Measurements from ENCODE around the gene KLHL29. TPM values are rescaled to one million over a fixed set of nuclear protein-coding genes. Genes with fewer than 3 reads are reported as not detected.

Gene KLHL29
- polyA plus RNA-seq, 1 donor from 2014 or later, result 42.4 TPM

- TF ChIP-seq EP300 (conservative IDR thresholded peaks at IDR 0.05; ENCODE audit: poor library complexity, severe bottlenecking), result no peak
- TF ChIP-seq RAD21 (conservative IDR thresholded peaks at IDR 0.05), result no peak
- TF ChIP-seq CTCF (IDR thresholded peaks at IDR 0.05; ENCODE audit: poor library complexity, severe bottlenecking), result no peak
- no peak for TF ChIP-seq POLR2AphosphoS5 (IDR thresholded peaks at IDR 0.05)
- TF ChIP-seq SMC3 (conservative IDR thresholded peaks at IDR 0.05; ENCODE audit: poor library complexity), result no peak
- no peak for TF ChIP-seq EZH2 (IDR thresholded peaks at IDR 0.05; ENCODE audit: borderline replicate concordance, insufficient read depth, low read length, poor library complexity, severe bottlenecking)
- no peak for TF ChIP-seq REST (IDR thresholded peaks at IDR 0.05; ENCODE audit: borderline replicate concordance)
- TF ChIP-seq MXI1 (conservative IDR thresholded peaks at IDR 0.05; ENCODE audit: poor library complexity, severe bottlenecking), result no peak
These were observed 288.1 kb downstream of the KLHL29 start for GRCh38 chr2:23673082-23673481.

GRCh38 chr2:23673830-23674679 is 289.1 kb downstream of the KLHL29 start:
- H3K9me3 ChIP-seq (ENCODE audit: low read length), result no peaks in the 10 kb centered on the region
- H3F3A ChIP-seq (ENCODE audit: insufficient read depth, low read length, poor library complexity, severe bottlenecking), result no peaks in the 10 kb centered on the region
- peaks cover 5% of the 10 kb centered on the region for H3K36me3 ChIP-seq (ENCODE audit: insufficient read depth, low read length)
- no peaks in the 10 kb centered on the region for H3K9me2 ChIP-seq (ENCODE audit: insufficient read depth, low read length)
- H3K27ac ChIP-seq (ENCODE audit: low read length), result no peak overlapping the region
- no peak overlapping the region for H3K4me2 ChIP-seq (ENCODE audit: low read length)
- H3K27me3 ChIP-seq (ENCODE audit: insufficient read depth, low read depth, low read length), result no peaks in the 10 kb centered on the region
- no peak overlapping the region for H3K9ac ChIP-seq (ENCODE audit: low read length)
- H3K4me3 ChIP-seq (ENCODE audit: low read length), result no peak overlapping the region
- no peaks in the 10 kb centered on the region for H3K79me2 ChIP-seq (replicated peaks; ENCODE audit: insufficient read depth, low read length)
- TF ChIP-seq EZH2 (IDR thresholded peaks at IDR 0.05; ENCODE audit: borderline replicate concordance, insufficient read depth, low read length, poor library complexity, severe bottlenecking), result no peak
- no peak for TF ChIP-seq EP300 (conservative IDR thresholded peaks at IDR 0.05; ENCODE audit: poor library complexity, severe bottlenecking)
- no peak for TF ChIP-seq POLR2AphosphoS5 (IDR thresholded peaks at IDR 0.05)
- no peak for TF ChIP-seq REST (IDR thresholded peaks at IDR 0.05; ENCODE audit: borderline replicate concordance)
- TF ChIP-seq CTCF (IDR thresholded peaks at IDR 0.05; ENCODE audit: poor library complexity, severe bottlenecking), result no peak
- no peak for TF ChIP-seq TAF1 (IDR thresholded peaks at IDR 0.05; ENCODE audit: low read depth)
- TF ChIP-seq RAD21 (conservative IDR thresholded peaks at IDR 0.05), result no peak
- TF ChIP-seq MXI1 (conservative IDR thresholded peaks at IDR 0.05; ENCODE audit: poor library complexity, severe bottlenecking), result no peak
- no peaks in the 10 kb centered on the region for H4K20me1 ChIP-seq (ENCODE audit: insufficient read depth)
- no peak overlapping the region for H2AFZ ChIP-seq (ENCODE audit: low read depth, low read length)

More at GRCh38 chr2:23673082-23673481, 288.1 kb downstream of the KLHL29 start:
- no peaks in the 10 kb centered on the region for H4K20me1 ChIP-seq (ENCODE audit: insufficient read depth)
- no peaks in the 10 kb centered on the region for H3K27me3 ChIP-seq (ENCODE audit: insufficient read depth, low read depth, low read length)
- H3K4me2 ChIP-seq (ENCODE audit: low read length), result no peak overlapping the region
- no peak overlapping the region for H3K4me3 ChIP-seq (ENCODE audit: low read length)
- H3K9me3 ChIP-seq (ENCODE audit: low read length), result no peaks in the 10 kb centered on the region
- no peak overlapping the region for H3K9ac ChIP-seq (ENCODE audit: low read length)
- no peaks in the 10 kb centered on the region for H3K36me3 ChIP-seq (ENCODE audit: insufficient read depth, low read length)
- no peak overlapping the region for H3K27ac ChIP-seq (ENCODE audit: low read length)
- H3K79me2 ChIP-seq (replicated peaks; ENCODE audit: insufficient read depth, low read length), result no peaks in the 10 kb centered on the region
- H3F3A ChIP-seq (ENCODE audit: insufficient read depth, low read length, poor library complexity, severe bottlenecking), result no peaks in the 10 kb centered on the region
- H3K9me2 ChIP-seq (ENCODE audit: insufficient read depth, low read length), result no peaks in the 10 kb centered on the region
- H2AFZ ChIP-seq (ENCODE audit: low read depth, low read length), result no peak overlapping the region
